Fibroblast of the aortic adventitia (primary cell): ENCODE data around the gene RBMS2. TPM values are rescaled to one million over a fixed set of nuclear protein-coding genes. Genes with fewer than 3 reads are reported as not detected.

Experiments
- DNase-seq: peaks from one replicate; pipeline ENCODE4 v3.0.0-alpha.2; 2010; ENCODE audit warnings: low read depth
- H3K4me3 ChIP-seq: 2 replicates; pipeline ENCODE4 v1.5.1; 2011; ENCODE audit warnings: low read depth, mild to moderate bottlenecking, control low read depth, low read length, moderate library complexity
- CTCF ChIP-seq: IDR thresholded peaks from 2 replicates; pipeline ENCODE4 v1.5.1; 2011; ENCODE audit warnings: mild to moderate bottlenecking, low read length, control low read depth, inconsistent platforms; ENCODE audit not compliant: insufficient read depth
- total RNA-seq: library from RNA; depleted of rRNA; stranded (reverse); fragments of >200 nt; gene quantifications from 2 replicates; pipeline ENCODE4 v1.2.3, GENCODE V29; 2012; ENCODE audit warnings: low replicate concordance

Gene RBMS2
- total RNA-seq, 1 donor = 19.2 TPM

GRCh38 chr12:56589783-56590182, 68.2 kb downstream of the RBMS2 start:
- no peak for TF ChIP-seq CTCF
- DNase-seq = no peak
- H3K4me3 ChIP-seq = no peak overlapping the region

- TF ChIP-seq CTCF = peak; percentile 36
- DNase-seq = no peak
Observed at GRCh38 chr12:56590237-56590830, 68.7 kb downstream of the RBMS2 start.

GRCh38 chr12:56591126-56591525, 69.5 kb downstream of the RBMS2 start:
- H3K4me3 ChIP-seq = no peak overlapping the region
- no peak for DNase-seq
- TF ChIP-seq CTCF = no peak

More at GRCh38 chr12:56590237-56590830, 68.7 kb downstream of the RBMS2 start:
- H3K4me3 ChIP-seq = no peak overlapping the region

GRCh38 chr12:56591961-56592360, 70.3 kb downstream of the RBMS2 start:
- H3K4me3 ChIP-seq = no peak overlapping the region
- no peak for DNase-seq
- no peak for TF ChIP-seq CTCF

GRCh38 chr12:56593909-56594621, 72.4 kb downstream of the RBMS2 start:
- H3K4me3 ChIP-seq = no peak overlapping the region
- DNase-seq = peak; percentile 77
- TF ChIP-seq CTCF = peak; percentile 90

GRCh38 chr12:56596815-56597214, 75.2 kb downstream of the RBMS2 start:
- no peak for DNase-seq
- no peak overlapping the region for H3K4me3 ChIP-seq
- TF ChIP-seq CTCF = no peak

- TF ChIP-seq CTCF = no peak
- no peak for DNase-seq
- no peak overlapping the region for H3K4me3 ChIP-seq
Observed at GRCh38 chr12:56599041-56599440, 77.4 kb downstream of the RBMS2 start.
